Lung (tissue), 12 donors: ENCODE measurements around the gene AJAP1. TPM values are rescaled to one million over a fixed set of nuclear protein-coding genes. Genes with fewer than 3 reads are reported as not detected.

Experiments used
- ATAC-seq: fragments of 200-7000 bp; cut with Tn5 transposase; one replicate; pipeline ENCODE4 v1.9.1; 2020; ENCODE audit warnings: moderate number of reproducible peaks; ENCODE audit not compliant: insufficient read depth, low FRiP score
- DNase-seq, 3 donors: peaks; one replicate each; pipeline ENCODE4 v3.0.0-alpha.2; 2013 to 2017
- H3K27ac ChIP-seq, 2 donors: one replicate each; pipeline ENCODE4 v1.5.1; 2013; ENCODE audit warnings: mild to moderate bottlenecking in 2 of 2, moderate library complexity in 2 of 2, control low read depth in 1 of 2, inconsistent platforms in 1 of 2, low read depth in 1 of 2, low read length in 1 of 2
- H3K27me3 ChIP-seq, 3 donors: one replicate each; pipeline ENCODE4 v1.5.1; 2013; ENCODE audit warnings: low read length in 2 of 3; ENCODE audit not compliant: control insufficient read depth in 3 of 3, insufficient read depth in 3 of 3
- H3K36me3 ChIP-seq, 4 donors: one replicate each; pipeline ENCODE4 v1.5.1; 2013; ENCODE audit warnings: low read length in 4 of 4, mild to moderate bottlenecking in 1 of 4, moderate library complexity in 1 of 4; ENCODE audit not compliant: control insufficient read depth in 4 of 4, insufficient read depth in 4 of 4
- H3K4me1 ChIP-seq, 5 donors: one replicate each; pipeline ENCODE4 v1.5.1; 2013; ENCODE audit warnings: low read length in 5 of 5, mild to moderate bottlenecking in 2 of 5, moderate library complexity in 1 of 5; ENCODE audit not compliant: control insufficient read depth in 5 of 5, insufficient read depth in 5 of 5
- H3K4me3 ChIP-seq: one replicate; pipeline ENCODE4 v1.5.1; 2013; ENCODE audit warnings: mild to moderate bottlenecking, control low read depth, moderate library complexity
- H3K9ac ChIP-seq, 2 donors: one replicate each; pipeline ENCODE4 v1.5.1; 2013; ENCODE audit warnings: low read length in 2 of 2, control low read depth in 1 of 2; ENCODE audit not compliant: insufficient read depth in 1 of 2
- H3K9me3 ChIP-seq, 4 donors: one replicate each; pipeline ENCODE4 v1.5.1; 2013; ENCODE audit warnings: low read length in 3 of 4, mild to moderate bottlenecking in 1 of 4, moderate library complexity in 1 of 4; ENCODE audit not compliant: control insufficient read depth in 4 of 4, insufficient read depth in 3 of 4
- CTCF ChIP-seq: IDR thresholded peaks from 2 replicates; pipeline ENCODE4 v1.5.1; 2012; ENCODE audit warnings: mild to moderate bottlenecking; ENCODE audit errors: control extremely low read depth, extremely low read depth
- WGBS, 2 donors: extraction: QIAGEN DNeasy Blood & Tissue Kit; methylation state at CpG; one replicate each; pipeline ENCODE4 v1.1.7; 2013; 5-methylcytosine and 5-hydroxymethylcytosine counted together
- polyA plus RNA-seq, 2 donors: library from polyadenylated mRNA; stranded (reverse); fragments of 200-250 nt; gene quantifications; one replicate each; pipeline ENCODE4 v1.2.1, GENCODE V29; 2013
- total RNA-seq, 2 donors: library from RNA; depleted of rRNA in 1 of 2; stranded (reverse); fragments of >200 nt in 1 of 2; gene quantifications; one replicate each; pipeline ENCODE4 v1.2.1, GENCODE V29; 2014 to 2021
- donor health status: control.
- donor health status: control.
- donor health status: Bipolar disorder and iron deficiency.
- donor health status: healthy.
- donor health status: DM: yes; HTN: yes; CAD: no.

The AJAP1 gene
- total and polyA plus RNA-seq, 4 donors = 0.05 to 0.77 (median 0.19) TPM

GRCh38 chr1:4682607-4683220 lies 28.3 kb downstream of the AJAP1 start:
- DNase-seq (no peak), ATAC-seq (no peak)
- H3K36me3 ChIP-seq = no peaks in the 10 kb centered on the region
- H3K27me3 ChIP-seq = peaks cover 0 to 5% (median 4%) of the 10 kb centered on the region in 3 donors
- TF ChIP-seq CTCF = no peak
- 80 to 81% methylated on average over 2 of the region's 2 CpGs for WGBS, 2 donors
- peaks cover 0 to 27% (median 2%) of the 10 kb centered on the region in 4 donors for H3K9me3 ChIP-seq
- H3K4me1 ChIP-seq = no peaks in the 10 kb centered on the region
- H3K9ac ChIP-seq = no peak overlapping the region
- no peak overlapping the region for H3K27ac ChIP-seq
- H3K4me3 ChIP-seq = no peak overlapping the region

DNA sequence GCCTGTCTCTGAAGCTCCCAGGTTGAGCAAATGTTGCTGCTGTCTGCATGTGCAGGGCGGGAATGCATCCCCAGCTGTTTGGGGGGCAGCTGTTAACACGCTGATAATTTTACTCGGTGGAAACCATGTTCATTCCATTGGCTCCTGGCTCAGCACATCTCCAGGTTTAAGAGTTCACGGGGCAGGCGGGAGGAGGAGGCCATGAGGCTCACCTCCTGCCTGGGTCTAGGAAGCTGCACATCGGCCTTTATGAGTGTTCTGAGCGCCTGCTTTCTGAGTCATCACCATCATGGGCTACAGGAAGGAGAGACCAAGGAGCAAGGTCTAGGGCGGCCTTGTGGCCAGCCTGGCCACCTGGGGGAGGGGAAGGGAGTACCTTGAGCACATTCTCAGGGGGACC lies 29.7 kb downstream of the AJAP1 start:
- H3K9me3 ChIP-seq = peaks cover 0 to 17% (median 0%) of the 10 kb centered on the region in 4 donors
- H3K27me3 ChIP-seq = peaks cover 0 to 5% (median 4%) of the 10 kb centered on the region in 3 donors
- no peak overlapping the region for H3K27ac ChIP-seq
- no peak overlapping the region for H3K4me3 ChIP-seq
- no peaks in the 10 kb centered on the region for H3K36me3 ChIP-seq
- 74 to 75% methylated on average over 8 of the region's 8 CpGs for WGBS, 2 donors
- no peak for TF ChIP-seq CTCF
- DNase-seq (no peak), ATAC-seq (no peak)
- no peaks in the 10 kb centered on the region for H3K4me1 ChIP-seq
- no peak overlapping the region for H3K9ac ChIP-seq

DNA sequence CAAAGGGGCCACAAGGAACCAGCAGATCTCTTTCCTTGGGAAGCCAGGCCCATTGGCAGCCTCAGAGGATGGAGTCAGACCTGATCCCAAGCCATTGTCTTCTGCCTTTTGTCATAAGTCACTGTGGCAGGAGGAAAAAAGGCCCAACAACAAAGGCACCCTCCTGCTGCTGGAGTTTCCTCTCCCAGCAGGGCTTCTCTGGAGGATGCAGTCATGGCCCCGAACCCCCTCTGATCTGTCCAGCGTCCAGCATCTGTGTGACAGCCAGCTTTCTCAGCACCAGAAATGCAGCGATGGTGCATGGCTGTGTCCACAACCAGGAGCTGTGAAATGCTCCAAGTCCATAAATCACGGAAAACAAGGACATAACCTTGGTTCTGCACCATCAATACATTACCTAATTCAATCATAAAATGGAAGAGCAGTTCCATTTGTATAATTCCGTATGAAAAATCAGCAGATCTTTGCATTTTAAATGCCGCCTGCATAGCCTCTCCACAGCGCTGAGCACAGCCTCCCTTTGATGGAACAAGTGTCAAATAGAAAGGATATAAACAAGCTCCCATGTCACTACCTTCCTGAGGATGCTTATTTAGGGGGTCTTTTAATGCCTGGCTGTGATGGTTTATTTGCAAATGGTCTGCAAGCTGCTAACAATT lies 30.6 kb downstream of the AJAP1 start:
- ATAC-seq = no peak
- no peak for TF ChIP-seq CTCF

GRCh38 chr1:4685523-4685865 lies 31.1 kb downstream of the AJAP1 start:
- H3K4me1 ChIP-seq = no peaks in the 10 kb centered on the region
- no peaks in the 10 kb centered on the region for H3K36me3 ChIP-seq
- no peak for TF ChIP-seq CTCF
- ATAC-seq (no peak), DNase-seq (no peak)
- H3K4me3 ChIP-seq = no peak overlapping the region
- H3K9me3 ChIP-seq = peaks cover 0 to 13% (median 0%) of the 10 kb centered on the region in 4 donors
- 84 to 89% methylated on average over 6 of the region's 6 CpGs for WGBS, 2 donors
- no peak overlapping the region for H3K27ac ChIP-seq
- no peak overlapping the region for H3K9ac ChIP-seq
- H3K27me3 ChIP-seq = peaks cover 0 to 5% (median 4%) of the 10 kb centered on the region in 3 donors

More for the DNA sequence above, 30.6 kb downstream of the AJAP1 start:
- H3K4me1 ChIP-seq = no peaks in the 10 kb centered on the region
- H3K9ac ChIP-seq = no peak overlapping the region
- 46 to 57% methylated on average over 7 of the region's 7 CpGs for WGBS, 2 donors
- H3K4me3 ChIP-seq = no peak overlapping the region
- peaks cover 0 to 14% (median 0%) of the 10 kb centered on the region in 4 donors for H3K9me3 ChIP-seq
- H3K27ac ChIP-seq = no peak overlapping the region
- peaks cover 0 to 5% (median 4%) of the 10 kb centered on the region in 3 donors for H3K27me3 ChIP-seq
- DNase-seq = no peak
- H3K36me3 ChIP-seq = no peaks in the 10 kb centered on the region
